H7 (cell line): ENCODE results near the gene PARD6G. TPM values are rescaled to one million over a fixed set of nuclear protein-coding genes. Genes with fewer than 3 reads are reported as not detected.
"Not testable (repeated sequence)": the region's sequence is repeated elsewhere in the genome, so short reads cannot be mapped to it uniquely, and the experiment has no call there.

Experiments
- DNase-seq: peaks from one replicate; pipeline ENCODE4 v3.0.0; 2012
- H3K27me3 ChIP-seq: 2 replicates; pipeline ENCODE4 v1.6.0; 2011; ENCODE audit warnings: mild to moderate bottlenecking, low read length; ENCODE audit not compliant: control insufficient read depth, insufficient read depth
- H3K36me3 ChIP-seq: replicated peaks from 2 replicates; pipeline ENCODE4 v1.5.1; 2011; ENCODE audit warnings: low read length; ENCODE audit not compliant: control insufficient read depth, insufficient read depth
- H3K4me3 ChIP-seq: 2 replicates; pipeline ENCODE4 v1.5.1; 2011; ENCODE audit warnings: low read depth, mild to moderate bottlenecking, control low read depth, low read length, moderate library complexity; ENCODE audit not compliant: insufficient read depth
- total RNA-seq: library from RNA; depleted of rRNA; stranded (reverse); fragments of >200 nt; shearing (Covaris generic); gene quantifications from 2 replicates; pipeline ENCODE4 v1.2.3, GENCODE V29; 2014

Gene PARD6G
- total RNA-seq, 1 experiment from 2014 or later = 6.3 TPM

- H3K27me3 ChIP-seq = no peaks in the 10 kb centered on the region
Observed at GRCh38 chr18:80167931-80168330, 79.4 kb downstream of the PARD6G start.

GRCh38 chr18:80167331-80167730 lies 80.0 kb downstream of the PARD6G start:
- no peaks in the 10 kb centered on the region for H3K27me3 ChIP-seq
- H3K36me3 ChIP-seq = no peaks in the 10 kb centered on the region; the same call in 1 of the 2 replicates
- DNase-seq = peak; percentile 32
- H3K4me3 ChIP-seq = no peak overlapping the region

More at GRCh38 chr18:80167931-80168330, 79.4 kb downstream of the PARD6G start:
- Histone ChIP-seq H3K4me3 (no peak overlapping the region), H3K36me3 (no peaks in the 10 kb centered on the region)
- DNase-seq = peak; percentile 33

- DNase-seq = no peak
- H3K36me3 ChIP-seq = no peaks in the 10 kb centered on the region; the same call in none of the 2 replicates
- H3K4me3 ChIP-seq = no peak overlapping the region
- H3K27me3 ChIP-seq = no peaks in the 10 kb centered on the region
Observed at GRCh38 chr18:80166725-80167124, 80.6 kb downstream of the PARD6G start.

GRCh38 chr18:80166240-80166639 lies 81.1 kb downstream of the PARD6G start:
- H3K27me3 ChIP-seq = no peaks in the 10 kb centered on the region

GRCh38 chr18:80164727-80165355 lies 82.5 kb downstream of the PARD6G start:
- not testable (repeated sequence) for H3K4me3 ChIP-seq, DNase-seq, H3K36me3 ChIP-seq, H3K27me3 ChIP-seq

More at GRCh38 chr18:80166240-80166639, 81.1 kb downstream of the PARD6G start:
- H3K36me3 ChIP-seq = no peaks in the 10 kb centered on the region; the same call in none of the 2 replicates
- no peak overlapping the region for H3K4me3 ChIP-seq
- DNase-seq = no peak

GRCh38 chr18:80163183-80163582 lies 84.1 kb downstream of the PARD6G start:
- no peak overlapping the region for H3K4me3 ChIP-seq
- H3K27me3 ChIP-seq = no peaks in the 10 kb centered on the region
- no peaks in the 10 kb centered on the region; the same call in none of the 2 replicates for H3K36me3 ChIP-seq
- DNase-seq = no peak

- H3K27me3 ChIP-seq = no peaks in the 10 kb centered on the region
- no peak for DNase-seq
- H3K4me3 ChIP-seq = no peak overlapping the region
- no peaks in the 10 kb centered on the region; the same call in none of the 2 replicates for H3K36me3 ChIP-seq
Observed at GRCh38 chr18:80161781-80162417, 85.4 kb downstream of the PARD6G start.

GRCh38 chr18:80159713-80160636 lies 87.3 kb downstream of the PARD6G start:
- Histone ChIP-seq H3K4me3 (no peak overlapping the region), H3K27me3 (no peaks in the 10 kb centered on the region), H3K36me3 (no peaks in the 10 kb centered on the region; the same call in none of the 2 replicates)
- peak; percentile 66 for DNase-seq

- H3K36me3 ChIP-seq = no peaks in the 10 kb centered on the region; the same call in none of the 2 replicates
- no peak overlapping the region for H3K4me3 ChIP-seq
- H3K27me3 ChIP-seq = no peaks in the 10 kb centered on the region
- no peak for DNase-seq
Observed at GRCh38 chr18:80158365-80158764, 88.9 kb downstream of the PARD6G start.

- Histone ChIP-seq H3K4me3 (no peak overlapping the region), H3K36me3 (no peaks in the 10 kb centered on the region; the same call in none of the 2 replicates), H3K27me3 (no peaks in the 10 kb centered on the region)
- DNase-seq = peak; percentile 78
Observed at GRCh38 chr18:80157708-80158343, 89.5 kb downstream of the PARD6G start.

GRCh38 chr18:80154293-80154692 lies 93.0 kb downstream of the PARD6G start:
- no peak overlapping the region for H3K4me3 ChIP-seq
- peaks cover 5% of the 10 kb centered on the region for H3K36me3 ChIP-seq
- H3K27me3 ChIP-seq = no peaks in the 10 kb centered on the region
- peak; percentile 71 for DNase-seq

GRCh38 chr18:80149667-80150066 lies 97.6 kb downstream of the PARD6G start:
- no peak for DNase-seq
- H3K36me3 ChIP-seq = peaks cover 17% of the 10 kb centered on the region

GRCh38 chr18:80148326-80149199 lies 98.8 kb downstream of the PARD6G start:
- no peaks in the 10 kb centered on the region for H3K27me3 ChIP-seq
- H3K4me3 ChIP-seq = no peak overlapping the region
- peaks cover 18% of the 10 kb centered on the region for H3K36me3 ChIP-seq
- no peak for DNase-seq

More at GRCh38 chr18:80149667-80150066, 97.6 kb downstream of the PARD6G start:
- Histone ChIP-seq H3K4me3 (no peak overlapping the region), H3K27me3 (no peaks in the 10 kb centered on the region)
